PC-9 (cell line): Measurements from ENCODE around the gene NUP133. TPM values are rescaled to one million over a fixed set of nuclear protein-coding genes. Genes with fewer than 3 reads are reported as not detected.

Experiments used
- BruUV-seq: library from RNA; stranded (reverse); fragments of 400-500 nt; replicated peaks from 2 replicates; lab custom pipeline; 2021; lab: Mats Ljungman, UMichigan
- CTCF ChIA-PET: fragments of 300-600 bp; sonication (Branson Sonifier 250); formaldehyde crosslinking; loops from one replicate; lab custom pipeline; 2022; ENCODE audit warnings: antibody characterized with exemption; lab: Charles Lee
- POLR2A ChIA-PET: fragments of 300-600 bp; sonication (Branson Sonifier 250); formaldehyde crosslinking; loops from one replicate; lab custom pipeline; 2022; ENCODE audit warnings: antibody characterized with exemption; ENCODE audit not compliant: unreplicated experiment; lab: Charles Lee
- DNase-seq, 2 experiments: peaks; one replicate each; pipeline versions ENCODE4 v3.0.0 to v3.0.0-alpha.2; 2015 to 2022; ENCODE audit warnings: mixed read lengths in 1 of 2
- H2AFZ ChIP-seq: fragments of 200-600 bp; sonication (generic); 2 replicates; pipeline ENCODE4 v1.8.1; 2017; ENCODE audit warnings: antibody characterized with exemption
- H3F3A ChIP-seq: fragments of 200-600 bp; sonication (generic); 2 replicates; pipeline ENCODE4 v1.8.1; 2017; ENCODE audit warnings: antibody characterized with exemption, mild to moderate bottlenecking, low read depth; ENCODE audit not compliant: insufficient read depth
- H3K27ac ChIP-seq: fragments of 200-600 bp; sonication (generic); 2 replicates; pipeline ENCODE4 v1.6.1; 2016; ENCODE audit warnings: mixed run types
- H3K27me3 ChIP-seq: fragments of 200-600 bp; sonication (generic); 2 replicates; pipeline ENCODE4 v1.6.1; 2016; ENCODE audit warnings: low read depth, mixed run types; ENCODE audit not compliant: insufficient read depth
- H3K36me3 ChIP-seq: fragments of 200-600 bp; sonication (generic); 2 replicates; pipeline ENCODE4 v1.6.1; 2016; ENCODE audit warnings: low read depth, mixed run types
- H3K4me1 ChIP-seq: fragments of 200-600 bp; sonication (generic); replicated peaks from 2 replicates; pipeline ENCODE4 v1.6.1; 2016; ENCODE audit warnings: mixed run types; ENCODE audit not compliant: insufficient read depth
- H3K4me2 ChIP-seq: fragments of 200-600 bp; sonication (generic); 2 replicates; pipeline ENCODE4 v1.6.1; 2017; ENCODE audit warnings: mixed run types
- H3K4me3 ChIP-seq: fragments of 200-600 bp; sonication (generic); 2 replicates; pipeline ENCODE4 v1.6.1; 2016; ENCODE audit warnings: mixed run types
- H3K79me2 ChIP-seq: fragments of 200-600 bp; sonication (generic); 2 replicates; pipeline ENCODE4 v1.6.1; 2017; ENCODE audit warnings: low read depth, mixed run types
- H3K9me2 ChIP-seq: fragments of 200-600 bp; sonication (generic); 2 replicates; pipeline ENCODE4 v1.8.1; 2017; ENCODE audit warnings: mild to moderate bottlenecking; ENCODE audit not compliant: insufficient read depth
- H3K9me3 ChIP-seq: fragments of 200-600 bp; sonication (generic); 2 replicates; pipeline ENCODE4 v1.8.1; 2016; ENCODE audit warnings: low read depth; ENCODE audit not compliant: insufficient read depth
- H4K20me1 ChIP-seq: fragments of 200-600 bp; sonication (generic); 2 replicates; pipeline ENCODE4 v1.8.1; 2017; ENCODE audit not compliant: insufficient read depth
- CTCF ChIP-seq: fragments of 200-600 bp; sonication (generic); conservative IDR thresholded peaks from 2 replicates; pipeline ENCODE4 v1.6.1; 2017; ENCODE audit warnings: mixed run types, antibody characterized with exemption, mild to moderate bottlenecking, moderate library complexity
- EZH2 ChIP-seq: fragments of 200-600 bp; sonication (generic); IDR thresholded peaks from 2 replicates; pipeline ENCODE4 v1.8.0; 2017; ENCODE audit warnings: antibody characterized with exemption, low read depth
- intact Hi-C: fragments of 100-400 bp; cut with micrococcal nuclease; formaldehyde crosslinking; loops from one replicate; pipeline ENCODE4 v1.10.0; 2022; ENCODE audit not compliant: unreplicated experiment
- total RNA-seq: library from RNA; stranded (reverse); gene quantifications from 2 replicates; pipeline ENCODE4 v1.2.3, GENCODE V29; 2021

Gene NUP133
- total RNA-seq, 1 experiment from 2014 or later: 38.5 TPM

DNA sequence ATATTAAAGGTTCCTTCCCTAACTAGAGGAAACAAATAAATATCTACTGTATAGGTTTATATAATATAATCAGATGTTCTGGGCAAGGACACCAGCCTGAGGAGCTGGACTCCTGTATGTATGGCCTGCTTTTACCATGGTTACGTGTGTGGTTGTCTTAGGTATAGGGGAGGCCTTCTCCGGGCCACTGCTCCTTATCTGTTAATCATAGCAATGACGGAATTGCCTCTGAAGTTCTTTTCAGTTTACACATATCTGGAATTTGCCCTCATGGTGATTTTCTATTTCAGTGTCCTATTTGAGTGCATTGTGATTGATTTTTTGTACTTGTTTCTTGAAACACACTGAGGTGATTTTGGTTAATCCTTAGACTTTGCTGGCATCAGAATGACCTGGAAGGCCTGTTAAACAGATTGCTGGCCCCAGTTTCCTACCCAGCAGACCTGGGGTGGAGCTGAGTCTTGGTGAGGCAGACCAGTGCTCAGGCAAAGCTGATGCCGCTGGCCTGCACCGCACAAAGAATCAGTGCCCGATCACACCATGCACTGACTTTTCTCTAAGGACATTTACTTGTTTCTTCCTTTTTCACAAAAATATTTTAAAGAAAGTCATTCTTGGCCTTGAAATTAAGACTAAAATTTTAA is 31.8 kb upstream of the NUP133 start:
- no peak overlapping the region for H3K27ac ChIP-seq
- POLR2A ChIA-PET: no interaction called here
- CTCF ChIA-PET: no interaction called here
- no peaks in the 10 kb centered on the region; the same call in 1 of the 2 replicates for H4K20me1 ChIP-seq
- H3K9me3 ChIP-seq: no peaks in the 10 kb centered on the region
- no peaks in the 10 kb centered on the region for H3K4me1 ChIP-seq
- no peak overlapping the region for H3K4me2 ChIP-seq
- no peaks in the 10 kb centered on the region for H3K79me2 ChIP-seq
- no peaks in the 10 kb centered on the region for H3K9me2 ChIP-seq
- H3F3A ChIP-seq: no peaks in the 10 kb centered on the region
- no peaks in the 10 kb centered on the region for H3K36me3 ChIP-seq
- no peak overlapping the region for H2AFZ ChIP-seq
- H3K27me3 ChIP-seq: no peaks in the 10 kb centered on the region
- no TSS peak for BruUV-seq
- no peak overlapping the region for H3K4me3 ChIP-seq
- no peak for DNase-seq
- intact Hi-C loops: no loop called here
- no peak for TF ChIP-seq EZH2
- TF ChIP-seq CTCF: no peak

DNA sequence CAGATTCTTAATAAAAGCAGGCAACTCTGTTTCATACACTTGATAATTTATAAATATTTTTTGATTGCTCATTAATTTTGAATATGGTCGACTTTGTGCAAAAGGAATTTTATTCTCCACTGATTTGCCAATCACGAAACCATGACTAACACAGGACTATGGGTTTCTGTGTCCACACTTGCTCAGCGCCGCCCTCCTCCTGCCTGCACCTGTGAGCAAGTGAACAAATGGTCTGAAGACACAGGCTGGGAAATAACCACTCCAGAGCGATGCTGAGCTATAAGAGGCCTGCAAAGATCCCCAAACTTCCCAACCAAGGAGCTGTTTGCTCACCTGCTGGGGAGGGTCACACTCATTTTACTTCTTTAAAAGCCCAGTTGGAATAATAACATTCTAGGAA is 30.8 kb upstream of the NUP133 start:
- Histone ChIP-seq H3K9me3 (no peaks in the 10 kb centered on the region), H3K4me2 (no peak overlapping the region), H3K4me1 (no peaks in the 10 kb centered on the region), H2AFZ (no peak overlapping the region), H3K27me3 (no peaks in the 10 kb centered on the region), H3K36me3 (no peaks in the 10 kb centered on the region), H4K20me1 (no peaks in the 10 kb centered on the region; the same call in 1 of the 2 replicates), H3F3A (no peaks in the 10 kb centered on the region), H3K79me2 (no peaks in the 10 kb centered on the region), H3K27ac (no peak overlapping the region), H3K4me3 (no peak overlapping the region), H3K9me2 (no peaks in the 10 kb centered on the region)
- no TSS peak for BruUV-seq
- no peak for TF ChIP-seq EZH2
- TF ChIP-seq CTCF: no peak
- ChIA-PET CTCF (no interaction called here), POLR2A (interaction anchor here (0.5 kb wide), 1 partner anchor 31 kb away, joined by 3 read pairs; the partner anchor contains the start of gene NUP133)
- DNase-seq: no peak
- intact Hi-C loops: no loop called here

- CTCF ChIA-PET: no interaction called here
- H3K79me2 ChIP-seq: no peaks in the 10 kb centered on the region
- no peak overlapping the region for H3K27ac ChIP-seq
Measured at GRCh38 chr1:229537894-229538293, 29.8 kb upstream of the NUP133 start.

More at GRCh38 chr1:229537894-229538293, 29.8 kb upstream of the NUP133 start:
- Histone ChIP-seq H3K27me3 (no peaks in the 10 kb centered on the region), H3K4me2 (no peak overlapping the region), H4K20me1 (no peaks in the 10 kb centered on the region; the same call in 1 of the 2 replicates), H3K9me3 (no peaks in the 10 kb centered on the region), H3K4me3 (no peak overlapping the region), H3F3A (no peaks in the 10 kb centered on the region), H3K4me1 (no peaks in the 10 kb centered on the region), H3K9me2 (no peaks in the 10 kb centered on the region), H2AFZ (no peak overlapping the region), H3K36me3 (no peaks in the 10 kb centered on the region)
- TF ChIP-seq CTCF (no peak), EZH2 (no peak)
- no TSS peak for BruUV-seq
- no peak for DNase-seq
- POLR2A ChIA-PET: no interaction called here
- intact Hi-C loops: no loop called here
